HG03175 (cell line): ENCODE measurements around the gene TAOK1.
A peak's percentile ranks its signal among the peaks of the same experiment; 100 is the strongest.

Experiments
- ATAC-seq: cut with Tn5 transposase; IDR thresholded peaks from one replicate; pipeline ENCODE4 v1.9.1; 2021; ENCODE audit warnings: mild to moderate bottlenecking, moderate library complexity; ENCODE audit not compliant: unreplicated experiment

Gene TAOK1

GRCh38 chr17:29378500-29378899 is 11.7 kb upstream of the TAOK1 start:
- ATAC-seq: no peak

GRCh38 chr17:29379084-29379991 is 10.8 kb upstream of the TAOK1 start:
- no peak for ATAC-seq

GRCh38 chr17:29383686-29384085 is 6.5 kb upstream of the TAOK1 start:
- ATAC-seq: no peak

GRCh38 chr17:29384901-29385300 is 5.3 kb upstream of the TAOK1 start:
- no peak for ATAC-seq

- no peak for ATAC-seq
These were observed 3.4 kb upstream of the TAOK1 start for GRCh38 chr17:29386760-29387159.

- ATAC-seq: no peak
These were observed 1.2 kb upstream of the TAOK1 start for GRCh38 chr17:29388937-29389336.

- peak; percentile 2 for ATAC-seq
These were observed 878 bp downstream of the TAOK1 start for GRCh38 chr17:29390851-29391631.

- no peak for ATAC-seq
These were observed 3.3 kb downstream of the TAOK1 start for GRCh38 chr17:29393436-29393835.

- no peak for ATAC-seq
These were observed 4.6 kb downstream of the TAOK1 start for GRCh38 chr17:29394761-29395160.

GRCh38 chr17:29396066-29396465 is 5.9 kb downstream of the TAOK1 start:
- no peak for ATAC-seq

GRCh38 chr17:29399634-29400033 is 9.5 kb downstream of the TAOK1 start:
- no peak for ATAC-seq

- no peak for ATAC-seq
These were observed 10.7 kb downstream of the TAOK1 start for GRCh38 chr17:29400818-29401217.

GRCh38 chr17:29401258-29401657 is 11.1 kb downstream of the TAOK1 start:
- no peak for ATAC-seq

- ATAC-seq: no peak
These were observed 17.7 kb downstream of the TAOK1 start for GRCh38 chr17:29407856-29408255.

- no peak for ATAC-seq
These were observed 19.8 kb downstream of the TAOK1 start for GRCh38 chr17:29409963-29410362.

GRCh38 chr17:29412780-29413565 is 22.8 kb downstream of the TAOK1 start:
- no peak for ATAC-seq

- no peak for ATAC-seq
These were observed 30.0 kb downstream of the TAOK1 start for GRCh38 chr17:29420128-29420527.

GRCh38 chr17:29430275-29430674 is 40.1 kb downstream of the TAOK1 start:
- ATAC-seq: no peak

- no peak for ATAC-seq
These were observed 43.4 kb downstream of the TAOK1 start for GRCh38 chr17:29433541-29433940.

- ATAC-seq: no peak
These were observed 44.4 kb downstream of the TAOK1 start for GRCh38 chr17:29434550-29434949.

GRCh38 chr17:29442451-29442850 is 52.3 kb downstream of the TAOK1 start:
- ATAC-seq: no peak
